Large intestine (tissue), 3 donors: ENCODE measurements around the gene DCLK2. TPM values are rescaled to one million over a fixed set of nuclear protein-coding genes. Genes with fewer than 3 reads are reported as not detected.

ENCODE experiments used
- DNase-seq, 2 donors: peaks; one replicate each; pipeline versions ENCODE4 v3.0.0 to v3.0.0-alpha.2; 2013
- H3K27ac ChIP-seq: one replicate; pipeline ENCODE4 v1.5.1; 2013; ENCODE audit warnings: low read length
- H3K27me3 ChIP-seq: 2 replicates; pipeline ENCODE4 v1.6.1; 2013; ENCODE audit warnings: low read length; ENCODE audit not compliant: control insufficient read depth, insufficient read depth
- H3K36me3 ChIP-seq: 2 replicates; pipeline ENCODE4 v1.6.1; 2013; ENCODE audit warnings: low read length; ENCODE audit not compliant: control insufficient read depth, insufficient read depth
- H3K4me1 ChIP-seq: one replicate; pipeline ENCODE4 v1.6.1; 2013; ENCODE audit warnings: low read length; ENCODE audit not compliant: control insufficient read depth, insufficient read depth
- H3K4me3 ChIP-seq: one replicate; pipeline ENCODE4 v1.5.1; 2013; ENCODE audit warnings: low read length
- H3K9me3 ChIP-seq: one replicate; pipeline ENCODE4 v1.6.1; 2013; ENCODE audit warnings: mild to moderate bottlenecking, low read depth, low read length, moderate library complexity; ENCODE audit not compliant: control insufficient read depth
- WGBS: methylation state at CpG from one replicate; pipeline ENCODE4 v1.1.5; 2013; ENCODE audit warnings: low lambda C conversion rate; ENCODE audit not compliant: insufficient coverage; 5-methylcytosine and 5-hydroxymethylcytosine counted together
- polyA plus RNA-seq: library from polyadenylated mRNA; unstranded; fragments of 120-200 nt; gene quantifications from one replicate; pipeline ENCODE4 v1.2.1, GENCODE V29; 2013

DCLK2 gene
- polyA plus RNA-seq, 1 donor, result 7.1 TPM

- Histone ChIP-seq H3K9me3 (no peaks in the 10 kb centered on the region), H3K27ac (no peak overlapping the region), H3K4me3 (no peak overlapping the region), H3K4me1 (no peaks in the 10 kb centered on the region), H3K27me3 (no peaks in the 10 kb centered on the region), H3K36me3 (no peaks in the 10 kb centered on the region)
- DNase-seq, result no peak
- WGBS, result no CpG with 5 or more reads among the region's 2 CpGs
Measured at GRCh38 chr4:150115851-150116250, 37.6 kb downstream of the DCLK2 start.

GRCh38 chr4:150116506-150116905 is 38.3 kb downstream of the DCLK2 start:
- Histone ChIP-seq H3K4me3 (no peak overlapping the region), H3K27me3 (no peaks in the 10 kb centered on the region), H3K4me1 (no peaks in the 10 kb centered on the region), H3K27ac (no peak overlapping the region), H3K36me3 (no peaks in the 10 kb centered on the region), H3K9me3 (no peaks in the 10 kb centered on the region)
- no peak for DNase-seq
- no CpG with 5 or more reads among the region's 2 CpGs for WGBS

GRCh38 chr4:150117094-150117493 is 38.8 kb downstream of the DCLK2 start:
- Histone ChIP-seq H3K36me3 (no peaks in the 10 kb centered on the region), H3K4me1 (no peaks in the 10 kb centered on the region), H3K27me3 (no peaks in the 10 kb centered on the region), H3K9me3 (no peaks in the 10 kb centered on the region), H3K4me3 (no peak overlapping the region), H3K27ac (no peak overlapping the region)
- WGBS, result 100% methylated on average over 1 of the region's 3 CpGs
- DNase-seq, result no peak

- WGBS, result no CpG with 5 or more reads among the region's 3 CpGs
- Histone ChIP-seq H3K27ac (no peak overlapping the region), H3K4me1 (no peaks in the 10 kb centered on the region), H3K36me3 (no peaks in the 10 kb centered on the region), H3K9me3 (no peaks in the 10 kb centered on the region), H3K27me3 (no peaks in the 10 kb centered on the region), H3K4me3 (no peak overlapping the region)
- DNase-seq, result no peak
Measured at GRCh38 chr4:150117629-150118028, 39.4 kb downstream of the DCLK2 start.

- Histone ChIP-seq H3K9me3 (no peaks in the 10 kb centered on the region), H3K4me3 (no peak overlapping the region), H3K36me3 (no peaks in the 10 kb centered on the region), H3K4me1 (no peaks in the 10 kb centered on the region), H3K27me3 (no peaks in the 10 kb centered on the region), H3K27ac (no peak overlapping the region)
- DNase-seq, result no peak
- WGBS, result no CpG with 5 or more reads among the region's 1 CpG
Measured at GRCh38 chr4:150119492-150119891, 41.2 kb downstream of the DCLK2 start.

GRCh38 chr4:150123087-150123486 is 44.8 kb downstream of the DCLK2 start:
- WGBS, result 90% methylated on average over 2 of the region's 2 CpGs
- no peak for DNase-seq
- H3K4me1 ChIP-seq, result no peaks in the 10 kb centered on the region
- H3K4me3 ChIP-seq, result no peak overlapping the region
- H3K27ac ChIP-seq, result no peak overlapping the region
- no peaks in the 10 kb centered on the region for H3K27me3 ChIP-seq
- no peaks in the 10 kb centered on the region for H3K9me3 ChIP-seq
- no peaks in the 10 kb centered on the region for H3K36me3 ChIP-seq

GRCh38 chr4:150123796-150124677 is 45.8 kb downstream of the DCLK2 start:
- no peak for DNase-seq
- Histone ChIP-seq H3K4me3 (no peak overlapping the region), H3K4me1 (no peaks in the 10 kb centered on the region), H3K27me3 (no peaks in the 10 kb centered on the region), H3K9me3 (no peaks in the 10 kb centered on the region), H3K27ac (no peak overlapping the region), H3K36me3 (no peaks in the 10 kb centered on the region)
- 96% methylated on average over 4 of the region's 10 CpGs for WGBS

- H3K4me1 ChIP-seq, result no peaks in the 10 kb centered on the region
Measured at GRCh38 chr4:150126201-150126863, 48.1 kb downstream of the DCLK2 start.

GRCh38 chr4:150126864-150127203 is 48.6 kb downstream of the DCLK2 start:
- no peaks in the 10 kb centered on the region for H3K36me3 ChIP-seq
- H3K4me1 ChIP-seq, result no peaks in the 10 kb centered on the region
- H3K9me3 ChIP-seq, result no peaks in the 10 kb centered on the region
- H3K4me3 ChIP-seq, result no peak overlapping the region
- WGBS, result no CpG with 5 or more reads among the region's 1 CpG
- H3K27me3 ChIP-seq, result no peaks in the 10 kb centered on the region
- no peak for DNase-seq
- no peak overlapping the region for H3K27ac ChIP-seq

More at GRCh38 chr4:150126201-150126863, 48.1 kb downstream of the DCLK2 start:
- no peaks in the 10 kb centered on the region for H3K36me3 ChIP-seq
- 100% methylated on average over 2 of the region's 3 CpGs for WGBS
- no peak overlapping the region for H3K4me3 ChIP-seq
- no peaks in the 10 kb centered on the region for H3K27me3 ChIP-seq
- no peak for DNase-seq
- H3K27ac ChIP-seq, result no peak overlapping the region
- H3K9me3 ChIP-seq, result no peaks in the 10 kb centered on the region

- no peak overlapping the region for H3K27ac ChIP-seq
- H3K4me3 ChIP-seq, result no peak overlapping the region
- no peaks in the 10 kb centered on the region for H3K36me3 ChIP-seq
- no CpG with 5 or more reads among the region's 4 CpGs for WGBS
- H3K9me3 ChIP-seq, result no peaks in the 10 kb centered on the region
- DNase-seq, result no peak
- no peaks in the 10 kb centered on the region for H3K27me3 ChIP-seq
- H3K4me1 ChIP-seq, result no peaks in the 10 kb centered on the region
Measured at GRCh38 chr4:150127757-150128156, 49.5 kb downstream of the DCLK2 start.
